ENCODE measurements around the gene RAB7A. TPM values are rescaled to one million over a fixed set of nuclear protein-coding genes. Genes with fewer than 3 reads are reported as not detected.
"Not testable (repeated sequence)": the region's sequence is repeated elsewhere in the genome, so short reads cannot be mapped to it uniquely, and the experiment has no call there.

The RAB7A gene
- polyA plus RNA-seq, 4 donors = 222 to 281 (median 253) TPM

GRCh38 chr3:128748557-128748956, 22.6 kb downstream of the RAB7A start:
- no peak for DNase-seq (ENCODE audit: low read depth in 4 of 4, low spot score in 3 of 4)

GRCh38 chr3:128749035-128749434, 23.1 kb downstream of the RAB7A start:
- DNase-seq (ENCODE audit: low read depth in 4 of 4, low spot score in 3 of 4) = no peak

- not testable (repeated sequence) for DNase-seq (ENCODE audit: low read depth in 4 of 4, low spot score in 3 of 4)
Observed at GRCh38 chr3:128749561-128749960, 23.6 kb downstream of the RAB7A start.

GRCh38 chr3:128753715-128754114, 27.7 kb downstream of the RAB7A start:
- DNase-seq (ENCODE audit: low read depth in 4 of 4, low spot score in 3 of 4) = no peak

- DNase-seq (ENCODE audit: low read depth in 4 of 4, low spot score in 3 of 4) = no peak
Observed at GRCh38 chr3:128760042-128760441, 34.1 kb downstream of the RAB7A start.

GRCh38 chr3:128760881-128761280, 34.9 kb downstream of the RAB7A start:
- DNase-seq (ENCODE audit: low read depth in 4 of 4, low spot score in 3 of 4) = no peak

- no peak for DNase-seq (ENCODE audit: low read depth in 4 of 4, low spot score in 3 of 4)
Observed at GRCh38 chr3:128761392-128761791, 35.4 kb downstream of the RAB7A start.

GRCh38 chr3:128763967-128764366, 38.0 kb downstream of the RAB7A start:
- no peak for DNase-seq (ENCODE audit: low read depth in 4 of 4, low spot score in 3 of 4)

GRCh38 chr3:128764863-128765262, 38.9 kb downstream of the RAB7A start:
- no peak for DNase-seq (ENCODE audit: low read depth in 4 of 4, low spot score in 3 of 4)

- DNase-seq (ENCODE audit: low read depth in 4 of 4, low spot score in 3 of 4) = no peak
Observed at GRCh38 chr3:128767094-128767750, 41.2 kb downstream of the RAB7A start.

GRCh38 chr3:128768471-128768870, 42.5 kb downstream of the RAB7A start:
- no peak for DNase-seq (ENCODE audit: low read depth in 4 of 4, low spot score in 3 of 4)

GRCh38 chr3:128770387-128770786, 44.4 kb downstream of the RAB7A start:
- no peak for DNase-seq (ENCODE audit: low read depth in 4 of 4, low spot score in 3 of 4)

- DNase-seq (ENCODE audit: low read depth in 4 of 4, low spot score in 3 of 4) = not testable (repeated sequence)
Observed at GRCh38 chr3:128773189-128773588, 47.2 kb downstream of the RAB7A start.

- DNase-seq (ENCODE audit: low read depth in 4 of 4, low spot score in 3 of 4) = not testable (repeated sequence)
Observed at GRCh38 chr3:128773592-128773991, 47.6 kb downstream of the RAB7A start.

- DNase-seq (ENCODE audit: low read depth in 4 of 4, low spot score in 3 of 4) = no peak
Observed at GRCh38 chr3:128775241-128775640, 49.3 kb downstream of the RAB7A start.

GRCh38 chr3:128775906-128776542, 50.0 kb downstream of the RAB7A start:
- no peak for DNase-seq (ENCODE audit: low read depth in 4 of 4, low spot score in 3 of 4)

GRCh38 chr3:128780101-128780837, 54.3 kb downstream of the RAB7A start:
- DNase-seq (ENCODE audit: low read depth in 4 of 4, low spot score in 3 of 4) = no peak

- no peak for DNase-seq (ENCODE audit: low read depth in 4 of 4, low spot score in 3 of 4)
Observed at GRCh38 chr3:128781164-128781563, 55.2 kb downstream of the RAB7A start.

- DNase-seq (ENCODE audit: low read depth in 4 of 4, low spot score in 3 of 4) = no peak
Observed at GRCh38 chr3:128782282-128783146, 56.5 kb downstream of the RAB7A start.

- DNase-seq (ENCODE audit: low read depth in 4 of 4, low spot score in 3 of 4) = no peak
Observed at GRCh38 chr3:128783774-128784173, 57.8 kb downstream of the RAB7A start.

- no peak for DNase-seq (ENCODE audit: low read depth in 4 of 4, low spot score in 3 of 4)
Observed at GRCh38 chr3:128784232-128784631, 58.2 kb downstream of the RAB7A start.

Measured in left renal pelvis (tissue), 4 donors.